Dedifferentiated amniotic fluid mesenchymal stem cell (primary cell): ENCODE results near the gene KCNJ18.
"Not testable (repeated sequence)": the region's sequence is repeated elsewhere in the genome, so short reads cannot be mapped to it uniquely, and the experiment has no call there.

Experiments
- DNase-seq: peaks from one replicate; pipeline ENCODE4 v3.0.0-alpha.2; 2016; ENCODE audit errors: extremely low spot score

KCNJ18 gene

GRCh38 chr17:21702940-21703640, 10.8 kb downstream of the KCNJ18 start:
- DNase-seq = not testable (repeated sequence)

DNA sequence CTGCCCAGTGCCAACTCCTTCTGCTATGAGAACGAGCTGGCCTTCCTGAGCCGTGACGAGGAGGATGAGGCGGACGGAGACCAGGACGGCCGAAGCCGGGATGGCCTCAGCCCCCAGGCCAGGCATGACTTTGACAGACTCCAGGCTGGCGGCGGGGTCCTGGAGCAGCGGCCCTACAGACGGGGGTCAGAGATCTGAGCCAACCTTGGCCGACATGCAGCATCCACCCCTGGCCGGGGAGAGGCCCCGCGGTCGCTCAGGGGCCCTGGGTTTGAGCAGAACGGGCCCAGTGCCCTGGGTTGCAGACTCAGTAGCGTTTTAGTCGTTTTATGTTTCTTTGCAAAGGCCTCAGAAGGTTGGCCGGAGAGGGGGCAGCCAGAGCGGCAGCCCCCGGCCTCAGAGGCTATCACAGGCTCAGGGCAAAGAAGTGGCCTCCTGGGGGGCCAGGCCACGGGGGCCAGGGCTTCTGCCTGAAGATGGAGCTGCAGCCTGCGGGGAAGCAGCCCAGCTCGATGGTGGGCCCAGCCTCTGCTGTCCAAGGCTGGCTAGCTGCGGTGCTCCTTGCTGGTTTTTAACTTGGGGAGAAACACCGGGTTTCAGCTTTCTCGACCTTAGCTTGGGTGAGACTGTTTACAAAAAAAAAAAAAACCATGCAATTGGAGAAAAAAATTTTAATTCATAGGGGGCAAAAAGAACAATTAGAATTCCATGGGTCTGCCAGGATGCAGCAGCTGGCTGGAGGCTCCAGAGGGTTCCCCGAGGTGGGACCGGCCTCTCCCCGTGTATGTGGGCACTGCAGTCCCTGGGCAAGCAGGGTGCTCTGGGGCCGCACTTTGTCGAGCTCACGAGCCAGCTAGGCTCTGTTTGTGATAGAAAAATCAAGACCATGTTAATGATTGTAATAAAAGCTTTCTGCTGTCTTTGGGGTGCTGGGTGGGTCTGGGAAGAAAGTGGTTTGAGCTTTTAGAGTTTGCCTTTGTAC, 11.9 kb downstream of the KCNJ18 start:
- DNase-seq = not testable (repeated sequence)

DNA sequence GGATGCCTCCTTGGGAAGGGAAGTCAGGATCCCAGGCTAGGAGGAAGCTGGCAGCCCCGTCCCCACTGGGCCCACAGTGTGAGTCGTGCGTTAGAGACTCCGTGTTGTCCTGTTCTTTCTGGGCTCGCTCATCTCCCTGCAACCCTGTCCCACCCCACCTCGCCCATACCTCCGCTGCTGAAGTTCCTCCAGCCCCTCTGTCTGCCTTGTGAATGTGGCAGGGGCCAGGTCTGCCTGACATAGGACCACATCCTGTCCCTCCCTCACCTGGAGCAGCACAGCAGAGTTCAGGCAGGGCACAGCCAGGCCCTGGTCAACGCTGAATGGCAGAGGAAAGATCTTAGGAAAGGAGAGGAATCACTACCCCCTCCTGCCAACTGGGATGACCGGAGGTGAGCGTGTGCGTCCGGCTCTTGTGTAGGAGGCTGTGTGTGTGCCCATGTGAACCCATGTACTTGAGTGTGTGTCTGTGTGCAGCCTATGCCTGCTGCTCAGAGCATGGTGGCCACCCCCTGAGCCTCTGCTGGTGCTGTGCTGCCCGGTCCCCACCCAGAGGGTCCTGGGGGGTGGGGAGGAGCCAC, 12.8 kb downstream of the KCNJ18 start:
- DNase-seq = no peak

DNA sequence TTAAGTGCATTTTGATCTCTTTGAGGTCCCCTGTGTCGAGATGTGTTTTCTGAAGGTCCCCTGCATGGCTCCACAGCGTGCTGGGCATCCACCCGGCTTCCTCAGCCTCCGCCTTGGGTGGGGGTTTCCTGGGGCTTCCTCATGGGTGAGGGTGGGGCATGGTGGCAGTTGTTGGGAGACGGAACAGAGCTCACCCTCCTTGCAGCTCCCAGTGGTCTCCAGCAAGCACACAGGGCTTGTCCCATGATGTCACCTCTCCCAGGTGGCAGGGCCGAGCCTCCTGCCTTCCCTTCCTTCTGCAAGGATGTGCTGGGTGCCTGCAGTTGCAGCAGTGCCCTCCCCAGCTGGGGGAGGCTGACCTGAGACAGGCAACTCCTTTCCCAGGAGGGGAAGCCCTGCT, 13.4 kb downstream of the KCNJ18 start:
- not testable (repeated sequence) for DNase-seq

DNA sequence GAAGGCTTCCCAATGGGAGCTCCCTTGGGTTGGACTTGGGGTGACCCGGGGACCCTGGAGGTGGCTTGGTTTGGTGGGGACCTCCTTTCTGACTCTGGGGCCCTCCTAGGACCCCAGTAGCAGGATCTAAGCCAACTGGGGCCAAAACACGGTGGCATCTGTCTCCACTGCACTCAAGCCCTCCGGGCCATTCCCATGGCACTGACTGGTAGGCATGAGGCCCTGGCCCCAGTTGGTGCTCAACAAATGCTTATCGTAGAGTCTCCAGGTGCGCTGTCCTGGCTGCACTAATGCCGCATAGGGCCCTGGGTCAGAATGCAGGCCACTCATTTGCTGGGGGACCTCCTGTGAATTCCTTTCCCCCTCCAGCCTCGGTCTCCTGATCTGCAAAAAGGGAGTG, 14.2 kb downstream of the KCNJ18 start:
- not testable (repeated sequence) for DNase-seq

DNA sequence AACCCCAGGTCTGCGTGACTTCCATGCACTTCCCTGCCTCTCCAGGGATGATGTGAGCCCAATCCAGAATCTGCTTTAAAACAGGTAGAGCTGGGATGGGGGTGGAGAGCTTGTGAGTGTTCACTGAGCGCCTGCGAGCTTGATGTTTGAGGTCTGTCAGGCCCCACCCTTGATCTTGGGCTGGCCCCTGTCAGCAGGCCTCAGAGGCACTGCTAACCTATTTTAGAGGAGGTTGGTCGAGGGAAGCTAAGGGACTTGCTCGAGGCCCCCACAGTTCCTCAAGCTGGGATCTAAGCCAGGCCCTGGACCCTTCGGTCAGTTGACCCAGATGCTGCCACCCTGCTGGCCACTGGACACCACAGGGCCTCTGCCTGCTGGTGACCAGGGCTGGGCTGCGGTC, 14.8 kb downstream of the KCNJ18 start:
- DNase-seq = not testable (repeated sequence)

DNA sequence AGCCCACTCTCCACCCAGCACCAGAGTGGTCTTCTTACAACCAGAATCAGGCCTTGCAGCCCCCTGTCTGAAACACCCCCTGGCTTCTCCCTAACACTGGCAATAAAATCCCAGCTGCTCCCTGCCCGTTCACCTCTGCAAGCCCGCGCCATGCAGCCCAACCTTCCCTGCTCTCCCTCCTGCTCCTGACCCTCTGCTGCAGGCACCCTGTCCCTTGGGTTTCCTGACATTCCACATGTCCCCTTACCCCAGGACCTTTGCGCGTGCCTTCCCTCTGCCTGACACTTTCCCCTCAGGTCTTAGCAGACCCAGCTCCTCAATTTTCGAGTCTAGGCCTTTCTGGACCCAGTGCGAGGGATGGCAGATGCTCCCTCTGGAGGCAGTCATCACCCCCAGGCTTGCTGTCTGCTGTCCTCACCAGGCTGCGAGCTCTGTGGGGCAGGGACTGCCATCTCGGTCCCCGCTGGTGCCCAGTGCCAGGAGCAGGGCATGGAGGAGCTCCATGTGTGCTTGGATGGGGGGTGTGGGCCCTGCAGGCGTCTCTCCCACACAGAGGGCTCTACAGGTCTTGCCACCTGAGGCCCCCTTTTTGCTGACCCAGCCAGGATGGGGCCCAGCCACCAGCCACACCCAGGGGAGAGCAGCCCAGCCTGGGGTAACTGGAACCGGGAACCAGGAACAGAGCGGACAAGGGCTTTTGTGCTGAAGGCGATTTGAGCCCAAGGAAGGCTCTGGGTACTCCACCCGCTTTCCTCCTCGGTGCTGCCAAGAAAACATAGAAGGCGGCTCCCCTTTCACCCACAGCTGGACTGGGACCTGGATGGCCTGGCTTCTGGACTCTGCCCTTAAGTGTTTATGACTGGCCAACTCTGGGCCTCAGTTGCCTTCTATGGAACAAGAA, 15.6 kb downstream of the KCNJ18 start:
- DNase-seq = not testable (repeated sequence)

DNA sequence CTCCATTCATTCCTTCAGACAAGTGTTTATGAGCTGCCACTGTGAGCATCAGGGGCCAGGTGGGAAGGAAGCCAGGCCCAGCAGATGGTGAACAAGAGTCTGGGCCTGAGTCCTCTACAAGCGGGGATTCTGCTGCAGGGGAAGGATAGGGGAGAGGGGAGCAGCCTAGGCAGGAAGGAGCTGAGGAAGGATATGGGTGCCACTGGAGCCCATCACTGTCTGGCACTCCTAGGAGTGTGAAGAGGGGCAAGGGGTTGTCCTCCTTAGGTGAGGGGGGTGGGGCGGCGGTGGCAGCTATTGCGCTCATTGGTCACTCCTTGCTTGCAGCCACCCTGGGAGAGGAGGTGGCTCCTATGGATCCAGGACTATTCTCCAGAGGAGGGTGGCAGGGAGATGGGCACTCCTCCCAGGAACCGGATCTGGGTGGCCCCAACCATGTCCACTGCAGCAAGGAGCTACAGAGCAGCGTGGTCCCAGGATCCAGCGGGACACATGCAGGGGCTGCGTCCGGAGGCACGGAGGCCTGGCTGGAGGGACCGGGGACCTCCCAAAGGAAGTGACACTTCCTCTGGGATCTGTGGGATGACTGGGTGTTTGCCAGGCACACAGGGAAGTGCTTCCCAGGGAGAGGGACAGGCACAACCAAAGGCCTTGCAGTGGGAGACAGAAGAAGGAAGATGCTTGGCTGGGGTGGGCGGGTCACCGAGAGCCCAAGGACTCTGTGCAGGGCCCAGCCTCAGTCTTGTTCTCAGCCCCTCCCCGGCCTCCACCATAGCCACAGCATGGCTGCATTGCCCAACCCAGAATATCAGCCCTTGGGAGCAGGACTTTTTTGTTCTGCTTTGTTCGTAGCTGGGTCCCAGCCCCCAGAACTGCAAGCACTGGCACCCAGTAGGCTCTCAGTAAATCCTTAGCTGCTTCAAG, 16.6 kb downstream of the KCNJ18 start:
- not testable (repeated sequence) for DNase-seq

- DNase-seq = not testable (repeated sequence)
Observed at GRCh38 chr17:21709994-21710393, 17.7 kb downstream of the KCNJ18 start.

DNA sequence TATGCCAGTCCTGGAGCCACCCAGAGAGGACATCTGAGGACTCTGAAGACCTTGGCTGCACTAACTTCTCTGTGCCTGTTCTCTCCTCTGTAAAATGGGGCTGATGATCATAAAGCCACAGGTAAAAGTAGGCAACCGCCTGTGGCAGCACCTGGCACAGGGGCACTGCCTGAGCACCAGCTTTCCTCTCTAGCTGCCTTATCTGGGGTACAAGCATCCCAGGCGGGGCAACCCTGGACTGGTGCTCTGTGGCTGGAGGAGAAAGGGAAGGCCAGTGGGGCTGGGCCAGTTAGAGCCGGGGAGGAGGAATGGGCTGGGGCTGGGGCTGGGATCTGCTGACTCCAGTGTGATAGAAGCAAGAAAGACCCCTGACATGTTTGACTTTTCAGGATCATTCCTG, 18.2 kb downstream of the KCNJ18 start:
- DNase-seq = not testable (repeated sequence)

GRCh38 chr17:21711182-21711581, 18.9 kb downstream of the KCNJ18 start:
- no peak for DNase-seq

DNA sequence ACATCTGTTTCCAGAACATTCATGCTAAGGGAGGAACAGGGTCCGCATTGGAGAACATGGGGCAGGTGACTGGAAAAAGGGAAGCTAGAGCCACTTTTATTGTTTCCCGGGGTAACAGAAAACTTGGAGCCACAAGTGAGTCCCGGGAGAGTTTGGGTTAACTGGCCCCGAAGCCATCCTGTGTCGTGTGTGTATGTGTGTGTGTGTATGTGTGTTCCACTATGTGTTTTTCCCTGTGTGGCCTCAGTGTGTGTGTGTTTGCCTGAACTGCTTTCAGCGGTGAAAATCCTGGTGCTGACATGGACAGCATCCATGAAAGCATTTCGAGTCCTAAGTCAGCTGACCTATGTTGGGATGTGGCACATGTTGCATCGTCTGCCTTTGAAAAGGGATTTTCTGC, 20.7 kb downstream of the KCNJ18 start:
- DNase-seq = not testable (repeated sequence)

DNA sequence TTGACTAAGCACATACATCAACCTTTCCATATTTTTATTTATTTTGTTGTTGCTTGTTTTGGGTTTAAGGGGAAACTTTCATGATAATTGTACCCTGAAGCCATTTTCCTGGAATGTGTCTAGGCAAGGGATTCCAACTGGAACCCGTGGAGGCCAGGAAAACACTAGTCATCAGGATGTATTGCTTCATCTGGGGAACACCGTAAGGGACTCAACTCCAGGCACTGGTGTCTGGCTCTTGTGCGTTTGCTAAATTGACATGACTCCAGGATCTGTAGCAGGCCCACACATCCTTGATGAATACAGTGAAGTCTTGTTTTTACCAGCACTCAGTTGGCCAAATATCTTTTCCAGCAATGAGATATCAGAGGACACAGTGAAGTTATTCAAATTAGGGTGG, 21.3 kb downstream of the KCNJ18 start:
- DNase-seq = not testable (repeated sequence)

GRCh38 chr17:21714676-21715075, 22.4 kb downstream of the KCNJ18 start:
- DNase-seq = not testable (repeated sequence)

DNA sequence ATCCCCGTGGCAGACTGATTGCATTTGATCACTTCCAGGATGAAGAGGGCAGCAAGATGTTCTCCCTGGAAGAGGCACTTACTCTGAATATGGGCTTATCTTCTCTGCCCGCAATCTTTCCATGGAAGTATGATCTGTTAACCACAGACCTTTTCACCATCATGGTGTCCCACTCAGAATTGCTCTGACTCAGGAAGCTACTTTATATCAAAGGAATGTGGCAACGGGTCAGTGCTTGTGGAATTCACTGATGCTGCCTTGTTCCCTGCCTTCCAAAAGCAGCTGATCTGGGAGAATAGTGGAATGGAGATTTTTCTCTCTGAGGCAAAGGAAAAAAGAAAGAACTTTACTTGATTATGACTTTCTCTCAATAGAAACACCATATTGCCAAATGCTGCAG, 23.6 kb downstream of the KCNJ18 start:
- DNase-seq = not testable (repeated sequence)

DNA sequence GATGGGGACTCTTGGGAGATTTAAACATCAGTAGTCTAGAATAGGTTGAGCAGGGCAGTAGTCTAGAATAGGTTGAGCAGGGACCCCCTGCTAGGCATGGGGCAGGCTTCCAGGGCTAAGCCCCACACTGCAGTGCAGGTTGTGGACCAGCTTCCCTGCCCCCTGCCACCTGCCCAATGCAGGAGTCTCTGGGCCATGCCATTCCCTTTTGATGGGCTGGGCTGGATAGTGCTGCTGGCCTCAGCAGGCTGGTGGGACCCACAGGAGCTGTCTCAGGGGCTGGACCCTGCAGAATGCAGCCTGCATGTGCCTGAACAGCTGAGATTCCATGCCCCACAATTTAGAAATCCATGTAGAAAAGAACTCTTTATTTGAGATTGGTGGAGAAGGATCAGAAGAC, 26.6 kb downstream of the KCNJ18 start:
- DNase-seq = not testable (repeated sequence)

- DNase-seq = not testable (repeated sequence)
Observed at GRCh38 chr17:21719511-21720226, 27.3 kb downstream of the KCNJ18 start.

DNA sequence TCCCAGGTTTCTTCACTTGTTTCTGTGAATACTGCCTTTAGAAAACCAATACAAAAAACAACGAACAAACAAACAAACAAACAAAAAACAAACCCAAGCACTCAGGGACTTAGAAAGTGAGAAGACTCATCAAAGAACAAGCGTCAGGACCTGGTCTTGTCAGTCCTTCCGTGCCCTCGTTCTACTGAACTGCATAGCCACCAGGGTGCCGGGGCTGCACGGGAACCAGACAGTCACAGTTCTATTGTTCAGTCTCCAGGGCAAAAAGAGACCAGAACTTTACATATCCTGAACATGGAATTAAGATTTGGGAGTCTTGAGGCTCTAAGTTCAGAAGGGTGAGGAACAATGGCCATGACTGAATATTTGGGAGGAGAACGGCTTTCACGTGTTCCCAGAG, 28.2 kb downstream of the KCNJ18 start:
- DNase-seq = not testable (repeated sequence)

DNA sequence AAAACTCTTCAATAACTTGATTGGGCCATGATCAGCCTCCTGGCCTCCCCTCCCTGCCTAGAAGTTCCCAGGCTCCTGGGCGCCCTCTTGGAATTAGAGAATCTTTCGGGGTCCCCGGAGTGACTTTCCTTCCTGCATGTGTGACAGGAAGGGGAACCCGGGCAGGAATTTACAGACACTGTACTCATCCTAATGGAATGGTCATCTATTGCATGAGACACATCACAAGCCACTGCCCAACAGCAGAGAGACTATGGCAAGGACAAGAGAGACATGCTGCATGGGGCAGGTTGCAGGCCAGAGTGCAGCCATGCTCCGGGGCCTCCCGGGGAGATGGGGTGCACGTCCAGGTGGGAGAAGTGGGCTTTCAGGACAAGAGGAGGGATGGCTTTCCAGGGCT, 29.9 kb downstream of the KCNJ18 start:
- DNase-seq = not testable (repeated sequence)
